Measurements from ENCODE around the gene MTHFR. TPM values are rescaled to one million over a fixed set of nuclear protein-coding genes. Genes with fewer than 3 reads are reported as not detected.

Gene MTHFR
- total and polyA plus RNA-seq, 8 donors, result 9.6 to 19.1 (median 15.6) TPM

DNA sequence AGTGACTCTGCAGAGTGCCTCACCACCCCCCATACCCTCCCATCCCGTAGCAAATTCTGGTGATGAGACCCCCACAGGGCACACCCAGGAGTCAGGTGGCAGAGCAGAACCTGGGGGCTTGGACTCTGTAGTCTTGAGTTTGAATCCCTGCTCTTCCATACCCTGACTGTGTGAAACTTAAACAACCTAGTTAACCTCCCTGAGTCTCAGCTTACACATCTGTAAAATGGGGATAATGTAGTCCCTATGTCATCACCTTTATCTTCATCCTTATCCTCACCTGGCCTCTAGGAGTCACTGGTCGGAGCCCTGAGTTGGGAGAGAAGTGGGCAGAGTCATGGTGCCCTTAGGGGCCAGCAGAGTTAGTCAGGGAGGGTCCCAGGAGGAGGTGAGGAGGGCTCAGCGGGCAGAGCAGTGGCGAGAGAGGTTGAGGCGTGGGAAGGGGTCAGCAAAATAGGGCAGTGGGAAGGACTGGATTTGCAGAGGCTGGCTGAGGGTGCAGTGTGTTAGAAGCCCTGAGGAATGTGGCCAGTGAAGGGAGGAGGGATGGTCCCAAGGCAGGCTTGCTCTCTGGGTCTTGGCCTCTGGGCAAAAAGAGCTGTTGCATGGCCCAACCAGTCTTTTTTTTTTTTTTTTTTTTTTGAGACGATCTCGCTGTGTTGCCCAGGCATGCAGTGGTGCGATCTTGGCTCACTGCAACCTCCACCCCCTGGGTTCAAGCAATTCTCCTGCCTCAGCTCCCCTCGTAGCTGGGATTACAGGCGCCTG, 25.2 kb downstream of the MTHFR start:
- Histone ChIP-seq H3K4me3 (no peak overlapping the region), H3K27ac (no peak overlapping the region), H3K4me1 (peaks cover 0 to 8% (median 0%) of the 10 kb centered on the region in 3 donors), H3K9me3 (no peaks in the 10 kb centered on the region), H3K27me3 (no peaks in the 10 kb centered on the region), H3K36me3 (no peaks in the 10 kb centered on the region)
- WGBS, 2 donors, result 77 to 79% methylated on average over 8 to 10 of the region's 10 CpGs
- FAIRE-seq, result no peak
- no peak for TF ChIP-seq CTCF (IDR thresholded peaks at IDR 0.05)
- DNase-seq, result no peak
- intact Hi-C loops (cut with DNase I), result no loop called here
- ATAC-seq, result no peak

GRCh38 chr1:11779715-11780379, 25.9 kb downstream of the MTHFR start:
- H3K9me3 ChIP-seq, result no peaks in the 10 kb centered on the region
- DNase-seq, result no peak
- no peaks in the 10 kb centered on the region for H3K27me3 ChIP-seq
- H3K27ac ChIP-seq, result no peak overlapping the region
- WGBS, 2 donors, result 83 to 90% methylated on average over 13 of the region's 13 CpGs
- H3K4me3 ChIP-seq, result no peak overlapping the region
- FAIRE-seq, result no peak
- H3K4me1 ChIP-seq, result peaks cover 0 to under 1% (median 0%) of the 10 kb centered on the region in 3 donors
- TF ChIP-seq CTCF (IDR thresholded peaks at IDR 0.05), result no peak
- intact Hi-C loops (cut with DNase I), result no loop called here
- no peak for ATAC-seq
- no peaks in the 10 kb centered on the region for H3K36me3 ChIP-seq

GRCh38 chr1:11778844-11779623, 26.7 kb downstream of the MTHFR start:
- Histone ChIP-seq H3K27ac (no peak overlapping the region), H3K27me3 (no peaks in the 10 kb centered on the region), H3K9me3 (no peaks in the 10 kb centered on the region), H3K4me1 (no peaks in the 10 kb centered on the region), H3K36me3 (no peaks in the 10 kb centered on the region), H3K4me3 (no peak overlapping the region)
- TF ChIP-seq CTCF (IDR thresholded peaks at IDR 0.05), result no peak
- DNase-seq, result no peak
- intact Hi-C loops (cut with DNase I), result no loop called here
- no peak for FAIRE-seq
- no peak for ATAC-seq
- 85 to 96% methylated on average over 12 to 15 of the region's 15 CpGs for WGBS, 2 donors

DNA sequence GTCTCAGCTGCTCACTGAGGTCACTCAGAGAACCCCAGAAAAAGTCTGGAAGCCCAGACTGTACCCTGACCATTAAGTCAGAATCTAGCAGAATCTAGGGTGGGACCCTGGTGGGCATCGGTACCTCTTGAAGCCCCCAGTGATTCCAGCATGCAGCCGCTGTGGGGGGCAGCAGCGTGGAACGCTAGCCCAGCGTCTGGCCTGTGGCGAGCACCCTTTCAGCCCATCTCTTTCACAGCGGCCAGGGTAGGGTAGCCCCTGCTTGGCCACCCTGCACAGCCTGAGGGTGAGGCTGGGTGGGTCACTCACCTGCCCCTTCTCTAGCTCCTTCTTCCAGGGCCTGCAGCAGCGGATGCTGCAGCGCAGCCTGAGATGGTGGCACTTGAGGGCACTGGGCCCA, 27.4 kb downstream of the MTHFR start:
- ATAC-seq, result no peak
- FAIRE-seq, result no peak
- Histone ChIP-seq H3K36me3 (no peaks in the 10 kb centered on the region), H3K27me3 (no peaks in the 10 kb centered on the region), H3K27ac (no peak overlapping the region), H3K4me1 (no peaks in the 10 kb centered on the region), H3K9me3 (no peaks in the 10 kb centered on the region), H3K4me3 (no peak overlapping the region)
- DNase-seq, result no peak
- no peak for TF ChIP-seq CTCF (IDR thresholded peaks at IDR 0.05)
- intact Hi-C loops (cut with DNase I), result no loop called here
- 92% methylated on average over 9 of the region's 9 CpGs for WGBS, 2 donors
